Ovary (tissue), 3 donors: Measurements from ENCODE around the gene DTX4.

Experiments used
- POLR2A ChIP-seq: fragments of 450-650 bp; IDR thresholded peaks from one replicate; pipeline ENCODE4 v1.6.1; 2017; ENCODE audit warnings: antibody characterized with exemption, mild to moderate bottlenecking, moderate library complexity
- TF ChIP-seq, protein P1 (sequence below), 3 donors: fragments of 450-650 bp in 2 of 3; fragments of 200-600 bp in 1 of 3; IDR thresholded peaks; one replicate each; pipeline versions ENCODE4 v1.5.1 to v1.8.0; 2016 to 2022; ENCODE audit warnings: antibody characterized with exemption in 3 of 3, mild to moderate bottlenecking in 1 of 3
- donor health status: DM: no; HTN: no; CAD: no.

DNA sequence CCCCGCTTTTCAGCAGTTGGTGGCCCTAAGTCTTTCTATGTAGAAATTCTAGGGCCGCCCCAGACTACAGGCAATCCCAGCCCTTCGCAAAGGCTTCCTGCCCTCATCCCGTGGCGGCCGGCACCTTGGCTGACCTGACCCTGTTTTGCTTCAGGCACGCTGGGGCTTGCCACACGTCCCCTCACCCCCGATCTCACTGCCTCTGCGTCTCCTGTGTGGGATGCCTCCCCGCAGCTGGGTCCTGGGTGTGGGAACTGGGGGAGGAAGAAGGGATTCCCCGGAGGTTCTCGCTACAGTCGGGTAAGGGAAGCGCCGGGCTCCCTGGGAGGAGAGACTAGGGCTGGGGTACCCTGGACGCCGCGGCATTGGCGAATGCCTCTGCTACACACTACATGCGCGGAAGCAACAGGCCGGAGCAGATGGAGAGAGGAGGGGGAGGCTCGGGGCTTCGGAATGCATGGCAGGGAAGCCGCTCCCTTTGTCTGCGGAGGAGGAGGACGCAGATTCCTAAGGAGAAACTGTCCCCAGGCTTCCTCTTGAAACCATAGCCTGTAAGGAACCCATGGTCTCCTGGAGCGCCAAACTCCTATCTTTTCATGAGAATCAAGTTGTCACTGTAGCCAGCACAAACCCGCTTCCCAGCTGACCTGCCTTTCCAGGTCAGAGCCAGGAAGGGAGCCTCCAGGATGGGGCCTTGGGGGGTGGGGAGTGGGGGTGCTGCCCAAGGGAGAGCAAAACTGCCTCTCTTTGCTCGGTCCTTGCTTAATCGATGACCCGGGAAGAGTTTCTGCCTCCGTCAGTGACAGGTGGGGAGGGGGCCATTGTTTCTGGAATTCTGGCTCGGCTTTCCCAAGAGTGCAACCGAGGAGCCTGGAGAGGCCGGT lies 1.4 kb downstream of the DTX4 start:
- TF ChIP-seq, protein P1, sequence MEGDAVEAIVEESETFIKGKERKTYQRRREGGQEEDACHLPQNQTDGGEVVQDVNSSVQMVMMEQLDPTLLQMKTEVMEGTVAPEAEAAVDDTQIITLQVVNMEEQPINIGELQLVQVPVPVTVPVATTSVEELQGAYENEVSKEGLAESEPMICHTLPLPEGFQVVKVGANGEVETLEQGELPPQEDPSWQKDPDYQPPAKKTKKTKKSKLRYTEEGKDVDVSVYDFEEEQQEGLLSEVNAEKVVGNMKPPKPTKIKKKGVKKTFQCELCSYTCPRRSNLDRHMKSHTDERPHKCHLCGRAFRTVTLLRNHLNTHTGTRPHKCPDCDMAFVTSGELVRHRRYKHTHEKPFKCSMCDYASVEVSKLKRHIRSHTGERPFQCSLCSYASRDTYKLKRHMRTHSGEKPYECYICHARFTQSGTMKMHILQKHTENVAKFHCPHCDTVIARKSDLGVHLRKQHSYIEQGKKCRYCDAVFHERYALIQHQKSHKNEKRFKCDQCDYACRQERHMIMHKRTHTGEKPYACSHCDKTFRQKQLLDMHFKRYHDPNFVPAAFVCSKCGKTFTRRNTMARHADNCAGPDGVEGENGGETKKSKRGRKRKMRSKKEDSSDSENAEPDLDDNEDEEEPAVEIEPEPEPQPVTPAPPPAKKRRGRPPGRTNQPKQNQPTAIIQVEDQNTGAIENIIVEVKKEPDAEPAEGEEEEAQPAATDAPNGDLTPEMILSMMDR (IDR thresholded peaks at IDR 0.05) = no peak
- no peak for TF ChIP-seq POLR2A
